Psoas muscle (tissue), 8 donors: ENCODE data around the gene CD8B. TPM values are rescaled to one million over a fixed set of nuclear protein-coding genes. Genes with fewer than 3 reads are reported as not detected.

Experiments used
- ATAC-seq, 4 donors: fragments of 200-7000 bp; cut with Tn5 transposase; one replicate each; pipeline ENCODE4 v1.9.1; 2020; ENCODE audit warnings: moderate library complexity in 3 of 4, mild to moderate bottlenecking in 2 of 4
- DNase-seq, 2 donors: peaks; one replicate each; pipeline ENCODE4 v3.0.0-alpha.2; 2020
- H3K27ac ChIP-seq: fragments of 200-600 bp; one replicate; pipeline ENCODE4 v1.8.0; 2022
- H3K27me3 ChIP-seq, 3 donors: fragments of 200-600 bp in 1 of 3; one replicate each; pipeline versions ENCODE4 v1.6.1 to v1.8.0; 2013 to 2022; ENCODE audit warnings: low read length in 2 of 3, mild to moderate bottlenecking in 2 of 3, moderate library complexity in 1 of 3; ENCODE audit not compliant: insufficient read depth in 3 of 3
- H3K36me3 ChIP-seq, 2 donors: fragments of 200-600 bp in 1 of 2; one replicate each; pipeline versions ENCODE4 v1.6.1 to v1.8.0; 2013 to 2022; ENCODE audit warnings: low read depth in 1 of 2, mild to moderate bottlenecking in 1 of 2, moderate library complexity in 1 of 2; ENCODE audit not compliant: insufficient read depth in 1 of 2
- H3K4me1 ChIP-seq: fragments of 200-600 bp; one replicate; pipeline ENCODE4 v1.8.0; 2022
- H3K4me3 ChIP-seq: fragments of 200-600 bp; one replicate; pipeline ENCODE4 v1.8.0; 2022; ENCODE audit warnings: mild to moderate bottlenecking
- H3K9me3 ChIP-seq: fragments of 200-600 bp; one replicate; pipeline ENCODE4 v1.8.0; 2022
- CTCF ChIP-seq: fragments of 200-600 bp; IDR thresholded peaks from one replicate; pipeline ENCODE4 v1.8.0; 2022; ENCODE audit warnings: antibody characterized with exemption
- WGBS, 3 donors: extraction: QIAGEN DNeasy Blood & Tissue Kit; methylation state at CpG; one replicate each; pipeline versions ENCODE4 v1.1.6 to v1.1.7; 2013; 5-methylcytosine and 5-hydroxymethylcytosine counted together
- intact Hi-C, 2 donors: fragments of 100-400 bp; cut with DNase I; formaldehyde crosslinking; loops; one replicate each; pipeline versions ENCODE4 v1.11.0 to v1.14.2; 2022
- polyA plus RNA-seq, 3 donors: library from polyadenylated mRNA; stranded (reverse); fragments of 200-250 nt; gene quantifications; one replicate each; pipeline ENCODE4 v1.2.3, GENCODE V29; 2013
- total RNA-seq, 4 donors: library from RNA; stranded (reverse); fragmentation: NEBNext Ultra II Directional in 2 of 4; extraction: Animal tissue kit (Norgen Biotek cat#: 25700) in 2 of 4; gene quantifications; one replicate each; pipeline versions ENCODE4 v1.2.1 to v1.2.4, GENCODE V29; 2021 to 2023
- donor health status: healthy with polysubstance abuse.
- donor health status: DM: no; HTN: no; CAD: no; lungs with moderate emphysema.
- donor health status: Bipolar disorder and iron deficiency.
- donor health status: healthy.
- donor health status: DM: yes; HTN: yes; CAD: no.
- donor health status: DM: no; HTN: no; CAD: no.
- donor health status: DM: no; HTN: no; CAD: no.
- donor health status: DM: yes; HTN: yes; CAD: no.

CD8B gene
- total and polyA plus RNA-seq, 7 donors = 0.12 to 0.43 (median 0.13) TPM; not detected in 4

DNA sequence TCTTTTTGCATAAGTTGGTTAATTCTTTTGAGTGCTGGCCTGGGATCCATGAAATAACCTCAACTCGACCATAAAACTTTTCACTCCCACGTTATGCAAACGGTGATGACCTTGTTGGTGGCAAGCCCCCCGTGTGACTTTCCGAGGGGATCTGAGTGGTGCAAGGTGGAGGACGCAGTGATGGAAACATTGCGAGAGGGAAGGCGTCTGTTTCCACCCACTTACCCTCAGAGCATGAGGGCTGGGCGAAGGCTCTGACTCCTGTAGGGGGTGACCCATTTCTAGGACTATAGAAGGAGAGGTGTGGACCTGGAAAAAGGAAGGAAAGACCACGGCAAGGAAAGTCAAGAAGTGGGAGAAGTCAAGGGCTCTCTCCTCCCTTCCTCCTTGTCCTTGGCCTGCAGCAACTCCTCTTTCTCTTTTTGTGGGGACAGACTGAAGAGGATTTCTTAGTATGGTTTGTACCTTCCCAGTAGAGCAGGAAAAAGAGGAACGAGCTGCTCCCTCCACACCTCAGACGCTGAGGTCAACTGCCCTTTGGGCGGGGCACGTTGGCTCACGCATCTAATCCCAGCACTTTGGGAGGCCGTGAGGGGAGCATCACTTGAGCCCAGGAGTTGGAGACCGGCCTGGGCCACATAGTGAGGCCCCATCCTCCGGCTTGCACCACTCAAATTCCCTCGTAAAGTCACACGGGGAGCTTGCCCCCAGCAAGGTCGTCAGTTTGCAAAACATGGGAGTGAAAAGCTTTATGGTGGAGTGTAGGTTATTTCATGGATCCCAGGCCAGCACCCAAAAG, 55.4 kb downstream of the CD8B start:
- WGBS, 3 donors = 86 to 88% (median 86%) methylated on average over 21 of the region's 21 CpGs
- ATAC-seq (no peak), DNase-seq (no peak)
- Histone ChIP-seq H3K27ac (no peak overlapping the region), H3K36me3 (no peaks in the 10 kb centered on the region), H3K4me3 (no peak overlapping the region), H3K9me3 (no peaks in the 10 kb centered on the region), H3K4me1 (peaks cover 4% of the 10 kb centered on the region), H3K27me3 (peaks cover 0 to 31% (median 4%) of the 10 kb centered on the region in 3 donors)
- TF ChIP-seq CTCF = no peak
- intact Hi-C loops = no loop called here

- Histone ChIP-seq H3K4me1 (no peaks in the 10 kb centered on the region), H3K9me3 (no peaks in the 10 kb centered on the region), H3K36me3 (no peaks in the 10 kb centered on the region), H3K4me3 (no peak overlapping the region), H3K27ac (no peak overlapping the region), H3K27me3 (peaks cover 0 to under 1% (median 0%) of the 10 kb centered on the region in 3 donors)
- WGBS, 3 donors = 86 to 91% (median 89%) methylated on average over 2 of the region's 2 CpGs
- ATAC-seq (no peak), DNase-seq (no peak)
- intact Hi-C loops = no loop called here
- no peak for TF ChIP-seq CTCF
These were observed 60.7 kb downstream of the CD8B start for GRCh38 chr2:86800856-86801567.

- no peak for DNase-seq
- Histone ChIP-seq H3K4me3 (no peak overlapping the region), H3K27me3 (peaks cover 0 to 53% (median 16%) of the 10 kb centered on the region in 3 donors), H3K36me3 (no peaks in the 10 kb centered on the region), H3K4me1 (peaks cover 4% of the 10 kb centered on the region), H3K9me3 (no peaks in the 10 kb centered on the region), H3K27ac (no peak overlapping the region)
- TF ChIP-seq CTCF = no peak
- WGBS, 3 donors = 73 to 82% (median 77%) methylated on average over 2 of the region's 2 CpGs
- intact Hi-C loops = no loop called here
- no peak for ATAC-seq
These were observed 66.8 kb downstream of the CD8B start for GRCh38 chr2:86794861-86795260.

DNA sequence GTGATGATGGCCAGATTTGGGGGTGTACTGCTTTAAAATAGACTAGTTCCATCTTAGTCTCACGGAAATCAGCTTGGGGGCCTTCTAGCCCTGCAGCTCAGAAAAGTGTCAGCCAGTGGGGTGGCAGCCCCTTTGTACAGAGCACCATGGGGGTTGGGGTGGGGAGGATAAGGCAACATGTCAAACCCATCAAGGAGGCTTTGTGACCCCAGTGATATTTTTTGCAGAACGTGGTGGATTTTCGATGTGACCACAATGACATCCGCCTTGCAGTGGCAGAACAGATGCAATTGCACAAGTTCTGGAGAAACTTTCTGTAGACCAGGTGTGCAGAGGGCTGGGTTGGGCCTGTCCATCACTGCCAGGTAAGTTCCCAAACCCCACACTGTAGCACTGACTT, 67.9 kb downstream of the CD8B start:
- no peaks in the 10 kb centered on the region for H3K9me3 ChIP-seq
- no peaks in the 10 kb centered on the region for H3K36me3 ChIP-seq
- peaks cover 0 to 64% (median 26%) of the 10 kb centered on the region in 3 donors for H3K27me3 ChIP-seq
- DNase-seq = no peak
- TF ChIP-seq CTCF = no peak
- H3K27ac ChIP-seq = no peak overlapping the region
- intact Hi-C loops = no loop called here
- WGBS, 3 donors = 81 to 93% (median 89%) methylated on average over 4 of the region's 4 CpGs
- peaks cover 14% of the 10 kb centered on the region for H3K4me1 ChIP-seq
- H3K4me3 ChIP-seq = no peak overlapping the region
- ATAC-seq = no peak
